H7 (cell line): ENCODE results near the gene SOX6. TPM values are rescaled to one million over a fixed set of nuclear protein-coding genes. Genes with fewer than 3 reads are reported as not detected.
A peak's percentile ranks its signal among the peaks of the same experiment; 100 is the strongest.
"Not testable (repeated sequence)": the region's sequence is repeated elsewhere in the genome, so short reads cannot be mapped to it uniquely, and the experiment has no call there.

Experiments used
- DNase-seq: peaks from one replicate; pipeline ENCODE4 v3.0.0; 2012
- H3K27me3 ChIP-seq: 2 replicates; pipeline ENCODE4 v1.6.0; 2011; ENCODE audit warnings: mild to moderate bottlenecking, low read length; ENCODE audit not compliant: control insufficient read depth, insufficient read depth
- H3K36me3 ChIP-seq: replicated peaks from 2 replicates; pipeline ENCODE4 v1.5.1; 2011; ENCODE audit warnings: low read length; ENCODE audit not compliant: control insufficient read depth, insufficient read depth
- H3K4me3 ChIP-seq: 2 replicates; pipeline ENCODE4 v1.5.1; 2011; ENCODE audit warnings: low read depth, mild to moderate bottlenecking, control low read depth, low read length, moderate library complexity; ENCODE audit not compliant: insufficient read depth
- total RNA-seq: library from RNA; depleted of rRNA; stranded (reverse); fragments of >200 nt; shearing (Covaris generic); gene quantifications from 2 replicates; pipeline ENCODE4 v1.2.3, GENCODE V29; 2014

Gene SOX6
- total RNA-seq, 1 experiment from 2014 or later = 0.03 TPM

- no peak for DNase-seq
- Histone ChIP-seq H3K27me3 (no peaks in the 10 kb centered on the region), H3K36me3 (no peaks in the 10 kb centered on the region), H3K4me3 (no peak overlapping the region)
Measured at GRCh38 chr11:16059332-16059731, 297.0 kb downstream of the SOX6 start.

DNA sequence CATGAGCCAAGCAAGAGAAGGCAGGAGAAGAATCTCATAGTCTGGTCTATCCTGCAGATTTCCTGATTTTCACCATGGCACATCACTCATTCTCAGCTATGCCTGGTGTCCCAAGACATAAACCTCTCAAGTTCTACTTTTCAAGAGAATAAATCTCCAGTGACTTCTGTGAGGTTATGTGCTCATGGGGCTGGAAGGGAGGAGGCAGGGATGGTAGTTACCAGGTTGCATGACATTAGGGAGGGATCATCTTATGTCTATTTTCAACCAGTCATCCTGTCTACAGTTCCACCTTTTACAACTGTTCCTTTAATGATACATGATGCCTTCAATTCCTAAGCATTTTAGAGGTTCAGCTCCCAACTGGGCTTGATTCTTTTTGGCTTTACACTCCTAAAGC lies 297.7 kb downstream of the SOX6 start:
- no peak for DNase-seq
- Histone ChIP-seq H3K27me3 (no peaks in the 10 kb centered on the region), H3K36me3 (no peaks in the 10 kb centered on the region), H3K4me3 (no peak overlapping the region)

GRCh38 chr11:16052750-16053149 lies 303.6 kb downstream of the SOX6 start:
- Histone ChIP-seq H3K4me3 (no peak overlapping the region), H3K27me3 (no peaks in the 10 kb centered on the region), H3K36me3 (no peaks in the 10 kb centered on the region)
- DNase-seq = no peak

DNA sequence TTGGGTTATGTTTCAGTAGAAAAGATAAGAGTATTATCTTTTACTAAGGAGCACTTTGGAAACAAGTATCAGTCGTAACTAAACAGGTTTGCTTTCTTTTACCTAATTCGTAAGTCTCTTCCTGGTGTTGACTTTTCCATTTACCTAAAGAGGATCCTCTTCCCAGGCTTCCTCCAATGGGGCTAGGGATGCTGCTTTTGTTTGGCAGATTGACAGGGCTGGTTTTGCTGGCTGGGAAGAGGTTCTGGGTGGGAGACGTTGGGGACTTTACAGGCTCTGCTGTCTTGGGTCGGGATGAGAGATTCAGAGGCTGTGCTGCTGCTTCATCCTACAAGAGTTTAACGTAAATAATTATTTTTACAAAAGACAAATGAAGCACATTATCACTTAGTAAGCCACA lies 306.7 kb downstream of the SOX6 start:
- H3K27me3 ChIP-seq = no peaks in the 10 kb centered on the region
- no peaks in the 10 kb centered on the region for H3K36me3 ChIP-seq
- H3K4me3 ChIP-seq = no peak overlapping the region
- peak; percentile 9 for DNase-seq

DNA sequence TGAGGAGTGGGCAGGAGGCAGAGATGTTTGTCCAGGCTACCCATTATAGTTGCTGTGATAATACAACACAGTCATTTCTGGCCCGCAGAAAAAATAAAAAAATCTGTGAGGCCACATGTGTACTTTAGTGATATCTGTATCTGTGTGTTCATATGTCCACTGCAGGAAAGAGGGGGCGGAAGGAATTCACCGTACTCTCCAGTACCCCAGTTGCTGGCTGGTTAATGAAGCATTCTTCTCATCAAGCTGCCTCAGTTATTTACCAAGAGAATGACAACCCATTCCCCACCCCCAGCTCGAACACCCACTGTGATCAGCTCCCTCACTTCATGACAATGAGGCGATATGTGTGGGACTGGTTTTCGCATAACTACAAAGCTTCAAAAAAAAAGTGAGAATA lies 309.3 kb downstream of the SOX6 start:
- peak; percentile 2 for DNase-seq
- H3K36me3 ChIP-seq = no peaks in the 10 kb centered on the region
- no peaks in the 10 kb centered on the region for H3K27me3 ChIP-seq
- H3K4me3 ChIP-seq = no peak overlapping the region

DNA sequence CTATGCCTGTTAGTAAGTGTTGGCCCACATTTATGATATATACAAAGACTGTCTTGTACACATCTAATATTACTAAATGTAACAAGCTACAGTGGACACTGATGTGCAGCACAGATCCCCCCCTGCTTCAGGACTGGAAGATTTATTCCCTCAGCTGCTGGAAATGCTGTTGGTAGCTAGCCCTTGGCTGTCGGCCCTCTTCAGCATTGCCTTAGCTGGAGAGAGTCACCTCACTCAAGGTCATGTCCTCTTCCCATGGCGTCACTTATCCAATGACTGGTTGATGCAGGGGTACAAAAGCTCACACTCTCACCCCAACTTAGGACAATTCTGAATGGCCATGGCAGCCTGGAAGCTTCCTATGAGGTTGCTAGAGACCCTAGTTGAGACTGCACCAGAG lies 312.7 kb downstream of the SOX6 start:
- DNase-seq = no peak
- Histone ChIP-seq H3K27me3 (no peaks in the 10 kb centered on the region), H3K4me3 (no peak overlapping the region), H3K36me3 (no peaks in the 10 kb centered on the region)

DNA sequence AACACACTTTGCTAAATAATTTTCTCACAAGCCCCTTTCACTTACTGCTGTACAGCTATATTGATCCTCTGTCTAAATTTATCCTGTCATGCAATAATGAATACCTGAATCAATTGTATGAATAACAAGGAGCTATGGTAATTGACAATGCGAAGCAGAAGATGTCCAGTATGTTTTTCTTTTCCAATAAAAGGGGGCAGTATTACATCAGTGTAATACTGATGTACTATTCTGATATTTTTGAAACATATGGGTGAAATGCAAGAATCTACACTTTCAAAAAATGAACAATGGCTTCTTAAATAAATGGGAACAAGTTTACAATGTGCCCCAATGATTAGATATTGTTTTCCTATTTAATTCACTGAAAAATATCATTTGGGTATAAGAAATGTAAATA lies 315.1 kb downstream of the SOX6 start:
- no peak for DNase-seq
- Histone ChIP-seq H3K27me3 (no peaks in the 10 kb centered on the region), H3K4me3 (no peak overlapping the region), H3K36me3 (no peaks in the 10 kb centered on the region)

DNA sequence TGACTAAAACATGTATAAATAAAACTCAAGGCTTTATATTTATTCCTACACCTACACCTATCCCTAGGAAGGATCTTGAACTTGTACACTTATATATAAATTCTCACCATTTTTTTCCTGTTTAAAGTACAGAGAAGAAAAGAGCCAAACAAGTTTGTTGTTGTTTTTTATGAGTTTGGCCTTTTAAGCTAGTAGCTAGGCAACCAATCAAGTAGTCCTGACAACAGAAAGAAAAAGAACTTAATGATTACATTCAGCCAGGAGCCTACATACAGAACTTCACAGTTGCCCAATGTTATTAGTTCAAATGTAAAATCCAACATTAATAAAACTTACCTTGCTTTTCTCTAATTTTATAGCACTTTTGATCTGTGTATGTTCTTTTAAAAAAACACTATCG lies 316.2 kb downstream of the SOX6 start:
- H3K27me3 ChIP-seq = no peaks in the 10 kb centered on the region
- H3K4me3 ChIP-seq = no peak overlapping the region
- no peaks in the 10 kb centered on the region for H3K36me3 ChIP-seq
- DNase-seq = no peak

- H3K36me3 ChIP-seq = no peaks in the 10 kb centered on the region
Measured at GRCh38 chr11:16037179-16037578, 319.2 kb downstream of the SOX6 start.

DNA sequence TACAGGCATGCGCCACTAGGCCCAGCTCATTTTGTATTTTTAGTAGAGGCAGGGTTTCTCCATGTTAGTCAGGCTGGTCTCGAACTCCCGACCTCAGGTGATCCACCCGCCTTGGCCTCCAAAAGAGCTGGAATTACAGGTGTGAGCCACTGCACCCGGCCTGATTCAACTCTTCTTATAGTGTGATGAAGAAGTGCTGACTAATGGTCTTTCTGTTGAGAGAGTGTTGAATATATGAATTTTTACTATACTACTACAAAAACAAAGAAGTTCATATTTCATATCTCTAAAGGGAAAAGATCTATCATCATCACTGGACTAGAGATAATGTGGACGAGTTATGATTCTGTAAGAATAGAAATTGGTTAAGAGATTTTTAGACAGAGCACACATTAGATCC lies 320.1 kb downstream of the SOX6 start:
- DNase-seq = no peak
- no peaks in the 10 kb centered on the region for H3K27me3 ChIP-seq
- H3K4me3 ChIP-seq = no peak overlapping the region
- H3K36me3 ChIP-seq = no peaks in the 10 kb centered on the region

More at GRCh38 chr11:16037179-16037578, 319.2 kb downstream of the SOX6 start:
- H3K27me3 ChIP-seq = no peaks in the 10 kb centered on the region
- no peak overlapping the region for H3K4me3 ChIP-seq
- DNase-seq = no peak

GRCh38 chr11:16034074-16034473 lies 322.3 kb downstream of the SOX6 start:
- H3K4me3 ChIP-seq = no peak overlapping the region
- H3K36me3 ChIP-seq = no peaks in the 10 kb centered on the region
- no peaks in the 10 kb centered on the region for H3K27me3 ChIP-seq
- DNase-seq = no peak

GRCh38 chr11:16032974-16033373 lies 323.4 kb downstream of the SOX6 start:
- Histone ChIP-seq H3K36me3 (no peaks in the 10 kb centered on the region), H3K4me3 (no peak overlapping the region), H3K27me3 (no peaks in the 10 kb centered on the region)
- DNase-seq = no peak

DNA sequence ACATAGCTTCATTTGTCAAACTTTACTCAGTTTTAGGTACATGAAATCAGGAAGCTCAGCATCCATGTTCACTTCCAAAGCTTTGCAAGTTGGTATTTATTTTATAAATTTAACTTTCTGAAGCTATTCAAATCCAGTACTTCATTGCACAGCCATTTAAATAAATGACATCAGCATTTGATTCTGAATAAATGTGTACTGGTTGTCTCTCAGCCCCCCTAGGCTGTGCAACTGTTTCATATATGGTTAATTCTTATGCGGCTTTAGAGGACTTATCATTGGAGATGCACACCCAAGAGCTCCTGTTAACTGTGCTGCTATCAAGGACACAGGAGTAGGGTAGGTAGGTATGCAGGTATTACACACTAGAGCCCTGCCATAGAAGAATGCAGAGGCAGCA lies 325.1 kb downstream of the SOX6 start:
- Histone ChIP-seq H3K36me3 (no peaks in the 10 kb centered on the region), H3K27me3 (no peaks in the 10 kb centered on the region), H3K4me3 (no peak overlapping the region)
- DNase-seq = no peak

- no peaks in the 10 kb centered on the region for H3K36me3 ChIP-seq
- H3K27me3 ChIP-seq = no peaks in the 10 kb centered on the region
- H3K4me3 ChIP-seq = no peak overlapping the region
- no peak for DNase-seq
Measured at GRCh38 chr11:16030664-16031063, 325.7 kb downstream of the SOX6 start.

GRCh38 chr11:16029151-16029550 lies 327.2 kb downstream of the SOX6 start:
- not testable (repeated sequence) for DNase-seq, H3K27me3 ChIP-seq, H3K36me3 ChIP-seq, H3K4me3 ChIP-seq

- DNase-seq = no peak
Measured at GRCh38 chr11:16028419-16028818, 327.9 kb downstream of the SOX6 start.

More at GRCh38 chr11:16028419-16028818, 327.9 kb downstream of the SOX6 start:
- Histone ChIP-seq H3K4me3 (no peak overlapping the region), H3K27me3 (no peaks in the 10 kb centered on the region), H3K36me3 (no peaks in the 10 kb centered on the region)
